Activated gamma-delta T cell (primary cell): ENCODE data around the gene SGMS1.

Source experiments
- DNase-seq: peaks from one replicate; lab custom pipeline; 2025; lab: John Stamatoyannopoulos, UW

SGMS1 gene

GRCh38 chr10:50636618-50637579, 13.1 kb upstream of the SGMS1 start:
- no peak for DNase-seq

- DNase-seq: no peak
Observed at GRCh38 chr10:50635286-50635685, 11.5 kb upstream of the SGMS1 start.

DNA sequence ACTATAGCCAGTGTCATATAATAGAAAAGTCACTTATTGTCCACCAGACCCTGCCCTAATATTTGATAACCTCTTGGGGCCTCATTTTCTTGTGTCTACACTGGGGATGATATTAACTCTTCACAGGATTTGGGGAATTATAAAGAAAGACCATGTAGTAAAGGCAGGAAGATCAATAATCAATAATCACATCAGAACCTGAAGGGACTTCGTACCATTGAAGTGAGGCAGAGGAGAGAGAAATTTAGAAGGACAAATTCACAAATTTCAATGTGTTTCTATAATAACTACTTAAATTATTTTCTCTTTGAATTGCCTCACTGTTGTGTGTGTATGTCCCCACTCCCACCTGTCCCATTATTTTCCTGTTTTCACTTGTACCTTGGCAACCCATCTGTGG, 10.7 kb upstream of the SGMS1 start:
- no peak for DNase-seq

- no peak for DNase-seq
Observed at GRCh38 chr10:50631052-50631451, 7.3 kb upstream of the SGMS1 start.

DNA sequence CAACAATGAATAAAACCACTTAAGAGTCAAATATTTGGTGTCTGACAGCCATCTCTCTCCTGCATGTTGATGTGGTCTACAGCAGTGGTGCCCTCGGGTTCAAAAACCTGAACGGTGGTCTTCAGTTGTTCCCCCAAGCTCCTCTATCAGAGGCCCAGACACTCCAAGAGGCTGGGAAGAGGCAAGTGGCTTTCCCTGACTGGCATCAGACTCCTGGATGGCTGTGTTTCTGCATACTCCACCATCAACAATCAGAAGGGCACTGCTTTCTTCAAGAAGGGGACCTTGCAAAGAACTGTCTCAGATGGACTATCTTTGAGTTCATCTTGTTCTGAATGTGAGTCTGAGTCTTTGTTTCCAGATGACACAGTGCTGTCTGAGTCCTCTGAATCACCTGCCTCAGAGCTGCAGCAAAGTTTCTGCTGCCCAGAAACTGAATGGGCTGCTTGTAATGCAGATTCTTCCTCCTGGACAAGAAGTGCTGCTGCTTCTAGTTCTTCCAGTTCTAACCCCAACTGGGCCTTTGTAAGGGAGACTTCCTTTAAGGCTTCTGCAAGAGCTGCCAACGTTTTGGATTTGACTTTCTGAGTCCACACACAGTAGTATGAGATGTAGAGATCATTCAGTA, 5.9 kb upstream of the SGMS1 start:
- no peak for DNase-seq

GRCh38 chr10:50627896-50628295, 4.1 kb upstream of the SGMS1 start:
- no peak for DNase-seq

- no peak for DNase-seq
Observed at GRCh38 chr10:50627443-50627842, 3.7 kb upstream of the SGMS1 start.

DNA sequence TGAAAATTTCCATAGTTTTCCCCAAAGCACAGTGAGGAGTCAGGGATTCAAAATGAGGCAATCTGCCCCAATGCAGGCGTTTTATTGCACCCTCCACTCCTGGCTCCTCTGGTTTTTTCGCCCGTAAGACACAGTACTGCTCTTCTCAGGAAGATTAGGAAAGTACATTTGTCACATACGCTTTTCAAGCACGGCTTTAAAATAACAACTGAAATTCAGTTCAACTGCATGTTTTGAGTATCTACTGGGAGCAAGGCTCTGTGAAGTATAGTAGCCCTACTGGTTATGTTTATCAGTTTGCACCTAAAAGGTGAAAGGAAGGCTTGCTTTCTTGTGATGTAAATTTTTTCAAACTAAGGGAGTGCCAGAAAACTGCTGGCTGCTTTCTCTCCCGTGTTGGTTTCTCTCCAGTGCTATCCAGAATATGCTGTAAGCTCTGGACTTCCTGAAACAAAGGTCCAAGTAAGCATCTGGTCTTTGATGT, 1.9 kb upstream of the SGMS1 start:
- no peak for DNase-seq

GRCh38 chr10:50624866-50625501, 1.2 kb upstream of the SGMS1 start:
- peak; percentile 36 for DNase-seq

DNA sequence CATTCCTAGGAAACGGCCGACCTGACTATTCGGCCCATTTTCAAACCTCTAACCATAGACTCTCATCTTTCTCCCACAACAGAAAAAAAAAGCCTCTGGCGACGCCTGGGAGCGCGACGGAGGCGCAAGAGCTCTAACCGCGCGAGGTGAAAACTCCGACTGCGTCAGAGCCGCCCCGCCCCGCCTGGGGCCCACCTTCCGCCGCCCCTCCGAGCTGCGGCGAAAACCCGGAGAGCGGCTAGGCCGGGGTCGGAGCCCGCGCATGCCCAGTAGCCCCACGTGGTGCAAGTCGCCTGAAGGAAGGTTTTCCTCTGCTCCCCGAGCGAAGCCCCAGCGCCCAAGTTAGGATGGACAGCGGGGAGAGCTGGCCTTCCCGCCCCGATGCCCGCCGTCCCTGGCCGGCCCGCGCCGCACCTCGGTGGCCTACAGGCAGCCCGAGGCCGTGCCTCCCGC, 683 bp upstream of the SGMS1 start:
- DNase-seq: peak; percentile 94

DNA sequence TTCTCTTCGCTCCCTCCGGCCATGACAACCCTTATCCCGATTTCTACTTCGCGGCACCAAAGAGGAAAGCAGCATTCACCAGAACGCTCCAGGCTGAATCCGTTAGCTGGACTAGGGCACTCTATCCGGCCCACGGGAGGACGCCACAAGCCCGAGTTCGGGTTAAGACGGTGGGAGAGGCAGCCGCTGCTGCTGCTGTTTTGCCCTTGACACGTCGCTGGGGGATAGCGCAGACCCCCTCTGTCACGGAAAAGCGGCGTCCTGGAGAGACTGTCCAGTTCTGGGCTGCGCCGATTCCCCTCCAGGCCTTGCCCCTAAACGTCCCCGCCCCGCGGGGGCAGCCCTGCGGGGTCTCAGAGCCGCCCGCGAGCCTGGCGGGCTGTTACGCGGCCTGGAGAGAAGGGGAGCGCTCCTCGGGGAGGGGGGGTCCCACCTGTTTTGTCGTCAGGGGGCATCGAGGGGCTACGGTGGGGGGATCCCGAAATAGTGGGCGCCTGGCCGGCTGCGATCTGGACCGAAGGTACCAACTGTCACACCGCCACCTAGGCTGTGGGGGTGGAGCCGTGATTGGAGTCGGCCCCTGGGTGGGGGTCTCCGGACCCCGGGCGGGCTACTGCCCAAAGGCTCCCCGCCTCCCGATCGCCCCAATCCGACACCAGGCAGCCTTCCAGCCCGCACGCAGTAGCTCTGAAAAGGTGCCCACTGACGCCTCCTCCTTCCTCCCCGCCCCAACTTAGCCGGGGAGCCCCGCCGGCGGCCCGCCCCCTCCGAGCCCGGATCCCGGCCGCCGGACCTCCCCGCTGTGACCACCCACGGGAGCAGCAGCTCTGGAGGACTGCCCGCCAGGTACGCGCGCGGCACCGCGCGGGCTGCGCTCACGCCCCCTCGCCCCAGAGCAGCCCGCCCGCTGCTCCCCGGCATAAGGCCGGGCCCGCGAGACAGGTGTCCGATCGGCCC, 772 bp downstream of the SGMS1 start:
- peak; percentile 46 for DNase-seq

GRCh38 chr10:50621968-50622705, 1.6 kb downstream of the SGMS1 start:
- DNase-seq: peak; percentile 27

- DNase-seq: no peak
Observed at GRCh38 chr10:50620899-50621298, 2.9 kb downstream of the SGMS1 start.

GRCh38 chr10:50619882-50620281, 3.9 kb downstream of the SGMS1 start:
- no peak for DNase-seq

GRCh38 chr10:50619166-50619565, 4.6 kb downstream of the SGMS1 start:
- DNase-seq: no peak

DNA sequence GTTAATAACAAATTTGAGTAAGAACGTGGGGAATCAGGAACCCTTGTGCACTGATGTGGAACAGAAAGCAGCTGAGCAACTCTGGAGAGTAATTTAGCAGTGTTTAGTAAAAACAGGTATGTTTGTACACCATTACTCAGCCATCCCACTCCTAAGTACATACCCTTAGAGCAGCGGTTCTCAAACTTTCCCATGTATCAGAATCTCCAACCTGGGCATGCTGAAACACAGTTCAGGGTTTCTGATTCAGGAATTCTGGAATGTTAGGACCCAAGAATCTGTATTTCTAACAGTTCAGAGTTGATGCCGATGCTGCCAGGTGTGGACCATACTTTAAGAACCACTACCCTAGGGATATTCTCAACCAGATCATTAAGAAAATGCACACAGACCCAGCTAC, 5.1 kb downstream of the SGMS1 start:
- no peak for DNase-seq

DNA sequence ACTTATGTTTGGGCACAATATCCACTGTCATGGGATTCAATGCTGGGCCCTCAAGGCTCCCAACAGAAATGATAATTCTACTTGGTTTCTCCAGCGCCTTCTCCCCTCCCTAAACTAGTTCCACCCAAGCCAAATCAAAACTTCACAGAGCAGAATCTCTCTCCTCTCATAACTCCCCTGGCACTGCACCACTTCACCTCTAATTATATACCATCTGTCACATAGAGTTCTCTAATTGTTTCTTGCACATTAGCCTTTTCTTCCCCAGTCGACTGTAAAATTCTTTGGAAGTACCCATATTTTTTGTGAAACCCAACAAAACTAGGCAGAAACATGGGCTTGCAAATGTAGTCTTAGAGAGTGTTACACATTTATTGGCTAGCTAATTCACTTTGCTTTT, 8.1 kb downstream of the SGMS1 start:
- no peak for DNase-seq

- DNase-seq: no peak
Observed at GRCh38 chr10:50614444-50615137, 9.2 kb downstream of the SGMS1 start.

DNA sequence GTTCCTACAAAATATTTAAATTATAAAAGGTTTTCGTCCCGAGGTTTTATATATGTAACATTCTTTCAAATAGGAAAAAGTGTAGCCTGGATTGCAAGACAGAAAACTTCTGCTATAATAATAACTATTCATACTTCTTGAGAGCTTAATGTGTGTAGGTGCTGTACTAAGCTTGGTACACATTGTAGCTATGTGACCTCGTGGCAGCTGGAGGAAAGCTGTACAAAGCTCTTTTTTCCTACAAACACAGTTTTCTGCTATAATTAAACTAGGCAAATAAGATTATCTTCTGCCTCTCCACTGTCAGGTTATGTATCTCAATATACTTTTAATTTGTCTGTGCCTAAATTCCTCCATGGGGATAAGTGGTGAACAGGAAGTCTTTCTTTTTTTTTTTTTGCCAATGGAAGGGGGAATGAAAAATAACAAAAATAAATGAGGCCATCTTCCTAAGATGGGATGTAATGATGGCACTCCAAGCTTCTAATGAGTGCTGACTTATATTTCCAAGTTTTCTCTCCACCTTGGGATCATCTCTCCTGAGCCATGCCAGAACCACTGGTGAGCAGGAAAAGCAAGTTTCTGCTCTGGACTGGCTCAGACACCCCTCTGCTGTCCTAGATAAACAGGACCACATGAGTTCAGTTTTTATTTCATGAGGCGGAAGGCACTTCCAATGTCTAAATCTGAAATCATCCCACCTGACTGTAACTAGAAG, 9.9 kb downstream of the SGMS1 start:
- no peak for DNase-seq
